Esophagus muscularis mucosa (tissue), 4 donors: Measurements from ENCODE around the gene PNMA6E. TPM values are rescaled to one million over a fixed set of nuclear protein-coding genes. Genes with fewer than 3 reads are reported as not detected.

Source experiments
- DNase-seq: peaks from one replicate; pipeline ENCODE4 v3.0.0-alpha.2; 2017; ENCODE audit errors: extremely low spot score
- H3K27ac ChIP-seq, 4 donors: fragments of 200-600 bp; sonication (generic); replicated peaks in 1 of 4; 1 replicate in 3 of 4; 2 replicates in 1 of 4; pipeline ENCODE4 v1.5.1; 2016 to 2019; ENCODE audit warnings: mild to moderate bottlenecking in 1 of 4
- H3K27me3 ChIP-seq, 4 donors: fragments of 200-600 bp; sonication (generic); one replicate each; pipeline versions ENCODE4 v1.5.1 to v1.6.0; 2016 to 2019
- H3K36me3 ChIP-seq, 4 donors: fragments of 200-600 bp; sonication (generic); one replicate each; pipeline ENCODE4 v1.5.1; 2016 to 2019
- H3K4me1 ChIP-seq, 4 donors: fragments of 200-600 bp; sonication (generic); one replicate each; pipeline ENCODE4 v1.5.1; 2016 to 2019
- H3K4me3 ChIP-seq, 4 donors: fragments of 200-600 bp; sonication (generic); 1 replicate in 2 of 4; 2 replicates in 2 of 4; pipeline ENCODE4 v1.5.1; 2016 to 2019; ENCODE audit warnings: mild to moderate bottlenecking in 4 of 4, moderate library complexity in 1 of 4
- H3K9me3 ChIP-seq, 4 donors: fragments of 200-600 bp; sonication (generic); 1 replicate in 3 of 4; 2 replicates in 1 of 4; pipeline ENCODE4 v1.5.1; 2016 to 2019
- EP300 ChIP-seq: sonication (generic); formaldehyde crosslinking; IDR thresholded peaks from one replicate; pipeline ENCODE4 v1.6.1; 2017; ENCODE audit warnings: antibody characterized with exemption
- POLR2A ChIP-seq: fragments of 450-650 bp; IDR thresholded peaks from one replicate; pipeline ENCODE4 v1.6.1; 2017; ENCODE audit warnings: antibody characterized with exemption, moderate library complexity, mild to moderate bottlenecking, low read depth
- POLR2AphosphoS5 ChIP-seq, 2 donors: sonication (generic); formaldehyde crosslinking; IDR thresholded peaks; one replicate each; pipeline ENCODE4 v1.6.1; 2017; ENCODE audit warnings: antibody characterized with exemption in 2 of 2
- WGBS: methylation state at CpG from one replicate; pipeline ENCODE4 v1.1.5; 2018; 5-methylcytosine and 5-hydroxymethylcytosine counted together
- intact Hi-C: fragments of 100-400 bp; cut with DNase I; formaldehyde crosslinking; loops from one replicate; pipeline ENCODE4 v1.15.1; 2023
- total RNA-seq, 4 donors: library from RNA; depleted of rRNA; stranded (reverse); fragments of >200 nt; gene quantifications; one replicate each; pipeline versions ENCODE4 v1.1.0 to v1.2.1, GENCODE V29; 2016
- TF ChIP-seq, protein P1 (sequence below), 3 experiments: fragments of 200-600 bp in 2 of 3; fragments of 450-650 bp in 1 of 3; sonication (generic) in 2 of 3; IDR thresholded peaks; one replicate each; pipeline ENCODE4 v1.5.1; 2017 to 2019; ENCODE audit warnings: antibody characterized with exemption in 3 of 3, mild to moderate bottlenecking in 2 of 3, moderate library complexity in 1 of 3

The PNMA6E gene
- not detected for total RNA-seq

DNA sequence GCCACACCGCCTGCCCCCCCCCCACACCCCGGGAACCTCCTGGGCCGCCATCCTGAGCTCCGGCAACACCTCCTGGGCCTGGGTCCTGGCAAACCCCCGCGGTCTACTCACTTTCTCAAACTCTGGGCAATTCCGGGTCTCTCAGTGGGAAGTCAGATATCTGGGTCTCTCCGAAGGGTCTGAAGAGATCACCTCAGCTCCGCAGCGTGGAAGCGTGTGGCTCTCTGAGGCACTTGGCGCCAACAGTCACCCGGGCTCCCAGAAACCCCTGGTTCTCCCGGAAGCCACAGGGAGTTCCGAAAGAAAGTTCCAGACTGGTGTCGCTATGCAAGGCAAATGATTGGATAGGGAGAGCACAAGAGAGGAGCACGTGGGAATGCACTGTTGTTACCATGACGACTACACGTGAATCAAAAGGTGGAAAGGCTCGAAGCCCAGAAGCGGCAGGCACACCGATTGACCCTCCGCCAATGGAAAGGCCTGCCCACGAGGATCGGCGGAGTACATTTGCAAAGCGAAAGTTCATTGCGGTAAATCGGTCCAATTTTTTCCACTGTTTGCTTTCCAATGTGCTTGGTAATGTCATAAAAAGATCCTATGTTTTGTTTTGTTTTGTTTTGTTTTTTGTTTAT lies at the start of gene PNMA6E:
Gene PNMA6E (minus strand): TSS at position 218 of the 632 bp plus-strand sequence. CDS start 2,501 bp downstream, outside the sequence.
- no peaks in the 10 kb centered on the region for H3K36me3 ChIP-seq
- TF ChIP-seq, protein P1, sequence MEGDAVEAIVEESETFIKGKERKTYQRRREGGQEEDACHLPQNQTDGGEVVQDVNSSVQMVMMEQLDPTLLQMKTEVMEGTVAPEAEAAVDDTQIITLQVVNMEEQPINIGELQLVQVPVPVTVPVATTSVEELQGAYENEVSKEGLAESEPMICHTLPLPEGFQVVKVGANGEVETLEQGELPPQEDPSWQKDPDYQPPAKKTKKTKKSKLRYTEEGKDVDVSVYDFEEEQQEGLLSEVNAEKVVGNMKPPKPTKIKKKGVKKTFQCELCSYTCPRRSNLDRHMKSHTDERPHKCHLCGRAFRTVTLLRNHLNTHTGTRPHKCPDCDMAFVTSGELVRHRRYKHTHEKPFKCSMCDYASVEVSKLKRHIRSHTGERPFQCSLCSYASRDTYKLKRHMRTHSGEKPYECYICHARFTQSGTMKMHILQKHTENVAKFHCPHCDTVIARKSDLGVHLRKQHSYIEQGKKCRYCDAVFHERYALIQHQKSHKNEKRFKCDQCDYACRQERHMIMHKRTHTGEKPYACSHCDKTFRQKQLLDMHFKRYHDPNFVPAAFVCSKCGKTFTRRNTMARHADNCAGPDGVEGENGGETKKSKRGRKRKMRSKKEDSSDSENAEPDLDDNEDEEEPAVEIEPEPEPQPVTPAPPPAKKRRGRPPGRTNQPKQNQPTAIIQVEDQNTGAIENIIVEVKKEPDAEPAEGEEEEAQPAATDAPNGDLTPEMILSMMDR (IDR thresholded peaks at IDR 0.05), result no peak
- TF ChIP-seq POLR2A (no peak), POLR2AphosphoS5 (IDR thresholded peaks at IDR 0.05) (no peak), EP300 (no peak)
- 91% methylated on average over 28 of the region's 29 CpGs for WGBS
- no peak for DNase-seq
- H3K4me3 ChIP-seq, result no peak within 1 kb of the TSS
- H3K27ac ChIP-seq, result no peak within 1 kb of the TSS
- H3K9me3 ChIP-seq, result peaks cover 0 to 9% (median 0%) of the 10 kb centered on the region in 4 donors
- intact Hi-C loops, result no loop called here
- H3K27me3 ChIP-seq, result no peaks in the 10 kb centered on the region
- H3K4me1 ChIP-seq, result no peaks in the 10 kb centered on the region

DNA sequence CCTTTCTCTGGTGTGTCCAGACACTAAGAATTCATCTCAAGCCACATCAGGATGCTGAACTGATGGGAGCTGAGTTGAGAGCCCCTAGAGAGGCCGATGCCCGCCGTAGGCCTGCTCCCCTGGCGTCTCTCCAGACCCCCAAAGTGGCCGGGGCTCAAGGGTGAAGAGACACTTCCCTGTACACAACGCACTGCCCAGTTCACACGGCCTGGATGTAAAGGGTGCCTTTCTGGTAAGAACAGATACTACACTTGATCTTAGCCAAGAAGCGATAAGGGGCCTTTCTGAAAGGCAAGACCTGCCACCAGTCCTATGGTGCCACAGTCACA lies 49.8 kb upstream of the PNMA6E start:
- Histone ChIP-seq H3K4me3 (no peak overlapping the region), H3K27ac (no peak overlapping the region), H3K9me3 (no peaks in the 10 kb centered on the region), H3K36me3 (peaks cover 0 to 58% (median 20%) of the 10 kb centered on the region in 4 donors), H3K27me3 (no peaks in the 10 kb centered on the region), H3K4me1 (no peaks in the 10 kb centered on the region)
- 88% methylated on average over 8 of the region's 8 CpGs for WGBS
- DNase-seq, result no peak
- intact Hi-C loops, result no loop called here
- TF ChIP-seq, protein P1 (IDR thresholded peaks at IDR 0.05), result no peak
- TF ChIP-seq EP300 (no peak), POLR2AphosphoS5 (IDR thresholded peaks at IDR 0.05) (no peak), POLR2A (no peak)

DNA sequence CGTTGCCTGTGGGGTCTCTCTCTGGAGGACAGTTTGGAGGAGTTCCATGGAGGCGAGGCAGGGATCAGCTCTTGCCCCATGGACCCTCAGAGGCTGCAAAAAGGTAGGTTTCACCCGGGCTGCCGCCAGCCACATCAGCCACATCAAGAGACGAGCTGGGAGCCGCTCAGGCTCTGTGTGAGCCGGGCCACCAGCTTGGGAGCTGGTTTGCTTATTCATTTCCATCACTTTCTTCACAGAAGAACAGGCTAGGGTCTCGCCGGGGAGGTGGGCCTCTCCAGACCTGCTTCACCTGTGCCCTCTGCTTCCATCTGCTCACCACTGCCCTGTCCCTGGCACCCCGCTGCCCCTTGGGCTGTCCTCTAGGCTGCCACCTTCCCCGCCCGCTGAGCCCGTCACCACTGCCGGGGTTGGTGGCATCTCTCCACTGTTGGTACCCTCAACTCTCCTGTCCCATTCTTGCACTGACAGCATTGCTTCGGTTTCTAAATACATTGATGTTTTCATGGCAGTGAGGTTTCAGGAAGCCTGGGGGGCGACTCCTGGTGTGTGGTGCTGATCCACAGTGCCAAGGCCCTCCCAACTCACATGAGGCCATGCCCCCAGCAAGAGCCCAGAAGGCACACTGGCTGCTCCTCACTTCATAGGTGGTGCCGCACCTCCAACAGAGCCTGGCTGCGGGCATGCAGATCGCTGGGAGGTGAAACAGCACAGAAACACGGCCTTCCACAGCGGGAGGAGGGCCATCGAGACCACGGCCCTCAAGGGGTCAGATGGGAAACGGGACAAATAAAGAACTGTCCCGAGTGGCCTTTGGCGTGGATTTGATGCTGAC lies 49.2 kb upstream of the PNMA6E start:
- TF ChIP-seq EP300 (no peak), POLR2A (no peak), POLR2AphosphoS5 (IDR thresholded peaks at IDR 0.05) (no peak)
- TF ChIP-seq, protein P1 (IDR thresholded peaks at IDR 0.05), result no peak
- intact Hi-C loops, result no loop called here
- DNase-seq, result no peak
- no peaks in the 10 kb centered on the region for H3K9me3 ChIP-seq
- no peaks in the 10 kb centered on the region for H3K27me3 ChIP-seq
- 88% methylated on average over 16 of the region's 26 CpGs for WGBS
- H3K36me3 ChIP-seq, result peaks cover 0 to 53% (median 18%) of the 10 kb centered on the region in 4 donors
- no peak overlapping the region for H3K4me3 ChIP-seq
- no peaks in the 10 kb centered on the region for H3K4me1 ChIP-seq
- no peak overlapping the region for H3K27ac ChIP-seq

DNA sequence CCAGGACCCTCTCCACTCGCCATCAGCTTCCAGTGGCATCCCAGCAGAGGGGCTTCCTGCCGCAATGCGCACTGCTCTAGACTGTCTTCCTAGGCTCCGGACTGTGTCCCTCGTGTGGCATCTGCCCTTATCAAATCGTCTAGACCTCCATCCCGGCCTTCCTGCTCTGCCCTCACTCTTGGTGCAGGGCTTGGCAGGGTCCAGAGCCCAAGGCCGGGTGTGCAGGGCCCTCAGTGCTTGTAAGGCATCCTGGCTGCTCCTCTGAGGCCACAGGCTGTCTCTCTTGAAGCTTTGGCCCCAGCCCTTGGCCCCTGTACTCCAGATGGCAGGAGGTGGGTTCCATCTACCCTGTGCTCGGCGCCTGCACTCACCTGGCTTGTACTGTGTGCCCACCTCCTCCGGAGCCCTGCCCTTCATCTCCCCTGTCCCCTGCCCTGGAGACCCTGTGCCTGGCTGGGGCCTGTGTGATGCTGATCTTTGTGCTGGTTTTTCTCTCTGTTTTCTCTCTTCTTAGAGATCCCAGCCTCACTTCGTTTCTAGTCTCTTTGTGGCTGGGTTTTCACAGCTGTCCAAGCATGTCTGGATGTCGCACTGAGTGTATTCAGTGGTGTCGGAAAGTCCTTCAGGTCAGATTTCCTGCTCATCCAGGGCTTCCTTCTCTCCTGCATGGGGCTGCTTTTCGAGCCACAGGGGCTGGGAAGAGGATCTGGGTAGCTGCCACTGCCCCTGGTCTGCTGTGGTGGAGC lies 48.4 kb upstream of the PNMA6E start:
- DNase-seq, result no peak
- H3K36me3 ChIP-seq, result peaks cover 0 to 45% (median 16%) of the 10 kb centered on the region in 4 donors
- no peaks in the 10 kb centered on the region for H3K9me3 ChIP-seq
- WGBS, result 80% methylated on average over 14 of the region's 15 CpGs
- intact Hi-C loops, result no loop called here
- H3K4me1 ChIP-seq, result no peaks in the 10 kb centered on the region
- TF ChIP-seq POLR2A (no peak), EP300 (no peak), POLR2AphosphoS5 (IDR thresholded peaks at IDR 0.05) (no peak)
- TF ChIP-seq, protein P1 (IDR thresholded peaks at IDR 0.05), result no peak
- no peak overlapping the region for H3K27ac ChIP-seq
- H3K27me3 ChIP-seq, result no peaks in the 10 kb centered on the region
- no peak overlapping the region for H3K4me3 ChIP-seq
